HG03103 (cell line): ENCODE results near the gene PFKFB3.

ENCODE experiments used
- ATAC-seq: cut with Tn5 transposase; IDR thresholded peaks from one replicate; pipeline ENCODE4 v1.9.1; 2021; ENCODE audit warnings: low read depth; ENCODE audit not compliant: unreplicated experiment

The PFKFB3 gene

GRCh38 chr10:6297951-6298381 lies 95.2 kb downstream of the PFKFB3 start:
- no peak for ATAC-seq

GRCh38 chr10:6298428-6298827 lies 95.7 kb downstream of the PFKFB3 start:
- no peak for ATAC-seq

GRCh38 chr10:6299234-6299633 lies 96.5 kb downstream of the PFKFB3 start:
- ATAC-seq: no peak

- no peak for ATAC-seq
Measured at GRCh38 chr10:6299743-6300105, 97.0 kb downstream of the PFKFB3 start.

GRCh38 chr10:6300106-6300783 lies 97.5 kb downstream of the PFKFB3 start:
- ATAC-seq: peak; percentile 91

- ATAC-seq: no peak
Measured at GRCh38 chr10:6300784-6301460, 98.2 kb downstream of the PFKFB3 start.

GRCh38 chr10:6301488-6302075 lies 98.8 kb downstream of the PFKFB3 start:
- no peak for ATAC-seq
